ENCODE data around the gene CNTN4.

- TF ChIP-seq CTCF (IDR thresholded peaks at IDR 0.05) (no peak), POLR2A (IDR thresholded peaks at IDR 0.05; ENCODE audit: low read depth) (no peak)
These were observed 1008.5 kb downstream of the CNTN4 start for GRCh38 chr3:3107181-3107580.
